ENCODE results near the gene WNT11. TPM values are rescaled to one million over a fixed set of nuclear protein-coding genes. Genes with fewer than 3 reads are reported as not detected.
A peak's percentile ranks its signal among the peaks of the same experiment; 100 is the strongest.

Gene WNT11
- total and polyA plus RNA-seq, 7 donors = 4.5 to 13.0 (median 6.5) TPM

DNA sequence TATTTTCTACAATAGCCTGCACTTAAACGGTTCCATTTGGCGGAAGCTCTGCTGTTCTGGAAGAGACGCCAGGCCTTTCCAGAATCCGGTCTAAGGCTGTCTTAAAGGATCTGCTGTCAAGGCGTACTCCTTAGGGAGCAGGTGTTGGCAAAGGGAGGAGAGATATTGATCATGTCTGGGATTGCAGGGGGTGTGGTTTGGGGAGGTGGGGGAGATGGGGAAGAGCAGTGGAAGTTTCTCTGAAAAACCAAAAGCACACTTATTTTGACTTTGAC lies 22.5 kb upstream of the WNT11 start:
- ATAC-seq = no peak
- H3K9me3 ChIP-seq = no peaks in the 10 kb centered on the region
- no peaks in the 10 kb centered on the region for H3K36me3 ChIP-seq (ENCODE audit: insufficient read depth in 1 of 2, low read depth in 1 of 2)
- peaks cover 5% of the 10 kb centered on the region for H3K4me1 ChIP-seq
- intact Hi-C loops (cut with DNase I) = no loop called here
- no peak overlapping the region for H3K27ac ChIP-seq
- DNase-seq = peak in 1 of 2 donors; percentile 7
- no peaks in the 10 kb centered on the region for H3K27me3 ChIP-seq (ENCODE audit: insufficient read depth in 3 of 3, low read length in 2 of 3)
- no peak for TF ChIP-seq CTCF (IDR thresholded peaks at IDR 0.05)
- WGBS, 3 donors = 77 to 79% (median 79%) methylated on average over 5 of the region's 5 CpGs
- H3K4me3 ChIP-seq = no peak overlapping the region

DNA sequence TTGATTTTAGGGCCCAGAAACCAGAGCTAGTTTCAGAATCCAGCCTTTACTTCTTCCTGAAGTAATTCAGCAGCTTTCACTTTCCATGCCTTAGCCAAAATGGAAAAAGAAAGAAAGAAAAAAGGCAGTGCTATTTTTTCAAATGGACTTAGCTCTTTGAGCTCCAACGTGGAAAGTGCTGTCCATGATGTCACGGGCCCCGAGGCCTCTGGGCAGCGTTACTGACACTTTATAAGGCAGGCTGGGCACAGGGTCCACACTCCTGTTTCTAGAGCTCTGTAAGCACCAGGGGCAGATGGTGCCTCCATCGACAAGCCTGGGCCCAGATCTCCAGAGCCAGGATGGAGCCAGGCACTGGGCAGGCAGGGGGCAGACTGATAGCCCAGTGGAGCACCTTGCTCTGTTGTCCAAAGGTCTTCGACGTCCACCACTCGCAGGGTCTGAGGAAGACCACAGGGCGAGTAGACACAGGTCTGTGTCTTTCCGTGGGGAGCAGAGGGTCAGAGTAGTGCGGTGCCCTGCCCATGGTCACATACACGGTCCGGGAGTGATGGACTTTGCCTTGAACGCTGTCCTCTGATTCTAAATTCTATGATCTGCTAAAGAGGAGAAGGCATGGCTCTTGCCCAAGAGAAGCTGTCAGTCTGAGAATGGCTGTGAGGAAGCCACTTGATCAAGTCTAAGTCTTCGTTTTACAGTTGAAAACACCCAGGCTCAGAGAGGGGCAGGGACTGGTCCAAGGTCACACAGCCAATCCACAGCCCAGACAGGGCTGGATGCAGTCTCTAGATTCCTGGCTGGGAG lies 22.0 kb upstream of the WNT11 start:
- Histone ChIP-seq H3K27ac (no peak overlapping the region), H3K27me3 (ENCODE audit: insufficient read depth in 3 of 3, low read length in 2 of 3) (no peaks in the 10 kb centered on the region), H3K9me3 (no peaks in the 10 kb centered on the region), H3K4me1 (peaks cover 5% of the 10 kb centered on the region), H3K36me3 (ENCODE audit: insufficient read depth in 1 of 2, low read depth in 1 of 2) (no peaks in the 10 kb centered on the region), H3K4me3 (no peak overlapping the region)
- 84 to 88% (median 86%) methylated on average over 15 of the region's 15 CpGs for WGBS, 3 donors
- DNase-seq (peak; percentile 6 to 36), ATAC-seq (no peak)
- intact Hi-C loops (cut with DNase I) = no loop called here
- TF ChIP-seq CTCF (IDR thresholded peaks at IDR 0.05) = no peak

GRCh38 chr11:76226626-76227025 lies 20.3 kb upstream of the WNT11 start:
- H3K27me3 ChIP-seq (ENCODE audit: insufficient read depth in 3 of 3, low read length in 2 of 3) = no peaks in the 10 kb centered on the region
- no peaks in the 10 kb centered on the region for H3K36me3 ChIP-seq (ENCODE audit: insufficient read depth in 1 of 2, low read depth in 1 of 2)
- no peak overlapping the region for H3K4me3 ChIP-seq
- intact Hi-C loops (cut with DNase I) = no loop called here
- no peak for ATAC-seq
- WGBS, 3 donors = 79 to 96% (median 93%) methylated on average over 3 of the region's 3 CpGs
- TF ChIP-seq CTCF (IDR thresholded peaks at IDR 0.05) = no peak
- H3K4me1 ChIP-seq = peaks cover 5% of the 10 kb centered on the region
- no peak overlapping the region for H3K27ac ChIP-seq
- DNase-seq = peak in 1 of 2 donors; percentile 15
- H3K9me3 ChIP-seq = no peaks in the 10 kb centered on the region

- Histone ChIP-seq H3K27me3 (ENCODE audit: insufficient read depth in 3 of 3, low read length in 2 of 3) (no peaks in the 10 kb centered on the region), H3K4me3 (no peak overlapping the region), H3K4me1 (peaks cover 5% of the 10 kb centered on the region), H3K27ac (peak overlapping the region; percentile 84), H3K36me3 (ENCODE audit: insufficient read depth in 1 of 2, low read depth in 1 of 2) (no peaks in the 10 kb centered on the region), H3K9me3 (no peaks in the 10 kb centered on the region)
- TF ChIP-seq CTCF (IDR thresholded peaks at IDR 0.05) = no peak
- DNase-seq (peak; percentile 76 to 88), ATAC-seq (peak; percentile 97 to 99 (median 98))
- WGBS, 3 donors = 8 to 20% (median 20%) methylated on average over 17 of the region's 17 CpGs
- intact Hi-C loops (cut with DNase I) = no loop called here
Measured at GRCh38 chr11:76225122-76225611, 18.9 kb upstream of the WNT11 start.
